Panc1 (cell line): Measurements from ENCODE around the gene TNRC6A. TPM values are rescaled to one million over a fixed set of nuclear protein-coding genes. Genes with fewer than 3 reads are reported as not detected.

Experiments used
- ATAC-seq: fragments of 200-7000 bp; cut with Tn5 transposase; 2 replicates; pipeline ENCODE4 v1.9.1; 2020; ENCODE audit warnings: mild to moderate bottlenecking, moderate library complexity
- BruUV-seq: library from RNA; stranded (reverse); fragments of 400-500 nt; replicated peaks from 2 replicates; lab custom pipeline; 2021; lab: Mats Ljungman, UMichigan
- CTCF ChIA-PET: fragments of 300-600 bp; sonication (Branson Sonifier 250); formaldehyde crosslinking; loops from one replicate; lab custom pipeline; 2022; ENCODE audit warnings: antibody characterized with exemption; lab: Charles Lee
- POLR2A ChIA-PET: fragments of 300-600 bp; sonication (Branson Sonifier 250); formaldehyde crosslinking; loops from one replicate; lab custom pipeline; 2022; ENCODE audit warnings: antibody characterized with exemption; lab: Charles Lee
- DNase-seq: peaks from one replicate; pipeline ENCODE4 v3.0.0-alpha.2; 2010; ENCODE audit warnings: low read depth, low spot score
- H3K27ac ChIP-seq: 2 replicates; pipeline ENCODE4 v1.5.1; 2011; ENCODE audit warnings: mild to moderate bottlenecking, low read length, inconsistent platforms
- H3K27me3 ChIP-seq: fragments of 200-500 bp; sonication (Bioruptor generic); 2 replicates; pipeline ENCODE4 v1.6.0; 2014; ENCODE audit warnings: low read length, inconsistent platforms; ENCODE audit not compliant: control insufficient read depth, insufficient read depth
- H3K36me3 ChIP-seq: fragments of 200-500 bp; sonication (Bioruptor generic); 2 replicates; pipeline ENCODE4 v1.5.1; 2014; ENCODE audit warnings: inconsistent platforms, mild to moderate bottlenecking, low read length, moderate library complexity; ENCODE audit not compliant: control insufficient read depth, insufficient read depth
- H3K4me1 ChIP-seq: 2 replicates; pipeline ENCODE4 v1.5.1; 2011; ENCODE audit warnings: inconsistent platforms, mild to moderate bottlenecking, low read length, moderate library complexity; ENCODE audit not compliant: control insufficient read depth, insufficient read depth
- H3K4me3 ChIP-seq, 2 experiments: 2 replicates each; pipeline ENCODE4 v1.5.1; 2011 to 2012; ENCODE audit warnings: low read depth in 2 of 2, low read length in 2 of 2, mild to moderate bottlenecking in 2 of 2, inconsistent platforms in 1 of 2, moderate library complexity in 1 of 2
- H3K9me3 ChIP-seq: fragments of 200-500 bp; sonication (Bioruptor generic); 2 replicates; pipeline ENCODE4 v1.5.1; 2014; ENCODE audit warnings: low read depth, mild to moderate bottlenecking, inconsistent platforms, low read length, moderate library complexity; ENCODE audit not compliant: control insufficient read depth, insufficient read depth
- CTCF ChIP-seq: fragments of 450-650 bp; IDR thresholded peaks from 2 replicates; pipeline ENCODE4 v1.5.1; 2017; ENCODE audit warnings: mild to moderate bottlenecking
- POLR2AphosphoS5 ChIP-seq: IDR thresholded peaks from 2 replicates; pipeline ENCODE4 v1.6.1; 2012; ENCODE audit warnings: mild to moderate bottlenecking, low read depth, low read length, moderate library complexity
- REST ChIP-seq, 2 experiments: IDR thresholded peaks; 2 replicates each; pipeline ENCODE4 v1.6.1; 2011 to 2012; ENCODE audit warnings: low read depth in 2 of 2, control low read depth in 1 of 2, low read length in 1 of 2, mild to moderate bottlenecking in 1 of 2, moderate library complexity in 1 of 2; ENCODE audit not compliant: insufficient read depth in 1 of 2
- SIN3A ChIP-seq: IDR thresholded peaks from 2 replicates; pipeline ENCODE4 v1.6.1; 2012; ENCODE audit warnings: low read depth, mild to moderate bottlenecking, low read length, moderate library complexity, borderline replicate concordance; ENCODE audit not compliant: insufficient read depth
- TCF7L2 ChIP-seq: IDR thresholded peaks from 2 replicates; pipeline ENCODE4 v1.6.1; 2011; ENCODE audit warnings: mild to moderate bottlenecking, low read depth, low read length, inconsistent platforms
- in situ Hi-C: cut with HindIII; loops from 2 replicates; pipeline ENCODE4 v1.10.0; 2016; ENCODE audit warnings: low sequenced_read_pairs, low pct_unique_long_range_greater_than_20kb
- intact Hi-C: fragments of 100-400 bp; cut with micrococcal nuclease; formaldehyde crosslinking; loops from one replicate; pipeline ENCODE4 v1.10.0; 2022; ENCODE audit not compliant: unreplicated experiment
- total RNA-seq: library from RNA; stranded (reverse); gene quantifications from one replicate; pipeline ENCODE4 v1.2.1, GENCODE V29; 2021; ENCODE audit not compliant: unreplicated experiment

Gene TNRC6A
- total RNA-seq, 1 experiment from 2014 or later, result 53.6 TPM

- no peaks in the 10 kb centered on the region for H3K4me1 ChIP-seq
- no peaks in the 10 kb centered on the region for H3K27me3 ChIP-seq
- no peak for ATAC-seq
- intact Hi-C loops, result no loop called here
- ChIA-PET CTCF (interaction anchor here (0.7 kb wide), 2 partner anchors 11 to 346 kb away, joined by 4 to 6 read pairs; no protein-coding TSS in a partner anchor), POLR2A (interaction anchor here (0.5 kb wide), 1 partner anchor 178 kb away, joined by 6 read pairs; no protein-coding TSS in a partner anchor)
- H3K36me3 ChIP-seq, result no peaks in the 10 kb centered on the region
- in situ Hi-C loops, result no loop called here
- H3K4me3 ChIP-seq, result no peak overlapping the region
- BruUV-seq, result no TSS peak
- TF ChIP-seq REST (IDR thresholded peaks at IDR 0.05; ENCODE audit: insufficient read depth in 1 of 2, low read depth in 2 of 2, low read length in 1 of 2), result no peak
- no peak for TF ChIP-seq SIN3A
- no peak for TF ChIP-seq CTCF
- no peak overlapping the region for H3K27ac ChIP-seq
- DNase-seq, result no peak
- H3K9me3 ChIP-seq, result no peaks in the 10 kb centered on the region
Observed at GRCh38 chr16:24873028-24873427, 143.6 kb downstream of the TNRC6A start.

GRCh38 chr16:24875466-24875865 is 146.0 kb downstream of the TNRC6A start:
- H3K4me1 ChIP-seq, result no peaks in the 10 kb centered on the region
- CTCF ChIA-PET, result no interaction called here
- intact Hi-C loops, result no loop called here
- H3K27ac ChIP-seq, result no peak overlapping the region
- no peaks in the 10 kb centered on the region for H3K9me3 ChIP-seq
- DNase-seq, result no peak
- BruUV-seq, result no TSS peak
- TF ChIP-seq CTCF, result no peak
- no peak for TF ChIP-seq REST (IDR thresholded peaks at IDR 0.05; ENCODE audit: insufficient read depth in 1 of 2, low read depth in 2 of 2, low read length in 1 of 2)
- no peak for TF ChIP-seq POLR2AphosphoS5
- TF ChIP-seq TCF7L2, result no peak
- no peak for TF ChIP-seq SIN3A
- no peak for ATAC-seq
- H3K36me3 ChIP-seq, result no peaks in the 10 kb centered on the region
- in situ Hi-C loops, result no loop called here
- no peak overlapping the region for H3K4me3 ChIP-seq
- H3K27me3 ChIP-seq, result no peaks in the 10 kb centered on the region
- POLR2A ChIA-PET, result no interaction called here

Other genes with a start within 250 kb of the TNRC6A start
- gene RBBP6, start 190.1 kb upstream of the TNRC6A start, total RNA-seq, result 42.7 TPM
- 0.13 TPM for gene SLC5A11, start 116.3 kb downstream of the TNRC6A start, total RNA-seq